ENCODE data around the gene MRPL49.

The MRPL49 gene

GRCh38 chr11:65121865-65122696, at the start of gene MRPL49, which contains the start of gene FAU:
Gene MRPL49, plus strand, starts transcription at chr11:65122321. Its CDS starts 26 bp downstream, at chr11:65122347.
Gene FAU, minus strand, starts transcription at chr11:65122134. Its CDS starts 321 bp downstream, at chr11:65121813.
- peaks cover 63% of the 10 kb centered on the region for H3K79me2 ChIP-seq (ENCODE audit: low read length)
- H3K4me3 ChIP-seq (ENCODE audit: low read length) = peak within 1 kb of the TSS; percentile 95
- peak within 1 kb of the TSS; percentile 78 for H3K27ac ChIP-seq (ENCODE audit: low read length)
- peaks cover 47% of the 10 kb centered on the region for H3K36me3 ChIP-seq (replicated peaks; ENCODE audit: low read depth, low read length)
- H3K27me3 ChIP-seq (ENCODE audit: low read depth, low read length) = no peaks in the 10 kb centered on the region
- no peak for TF ChIP-seq EZH2phosphoT487 (IDR thresholded peaks at IDR 0.05; ENCODE audit: low read depth)
- TF ChIP-seq CTCF (IDR thresholded peaks at IDR 0.05; ENCODE audit: low read depth, low read length) = no peak
- H3K4me2 ChIP-seq (ENCODE audit: low read length) = peak within 1 kb of the TSS; percentile 91
- peak within 1 kb of the TSS; percentile 52; the same call in 1 of the 2 replicates for H2AFZ ChIP-seq (ENCODE audit: low read depth, low read length)
- no peaks in the 10 kb centered on the region for H3K9me3 ChIP-seq (ENCODE audit: insufficient read depth, low read length)
- H4K20me1 ChIP-seq (ENCODE audit: insufficient read depth, low read length) = no peaks in the 10 kb centered on the region
- peaks cover 24% of the 10 kb centered on the region for H3K4me1 ChIP-seq (ENCODE audit: low read length)
- peak within 1 kb of the TSS; percentile 97 for H3K9ac ChIP-seq (ENCODE audit: low read length)

- Histone ChIP-seq H2AFZ (ENCODE audit: low read depth, low read length) (no peak overlapping the region), H3K27me3 (ENCODE audit: low read depth, low read length) (no peaks in the 10 kb centered on the region), H3K9ac (ENCODE audit: low read length) (no peak overlapping the region), H3K9me3 (ENCODE audit: insufficient read depth, low read length) (no peaks in the 10 kb centered on the region), H3K4me3 (ENCODE audit: low read length) (no peak overlapping the region), H3K36me3 (replicated peaks; ENCODE audit: low read depth, low read length) (peaks cover 12% of the 10 kb centered on the region), H3K79me2 (ENCODE audit: low read length) (peaks cover 6% of the 10 kb centered on the region), H4K20me1 (ENCODE audit: insufficient read depth, low read length) (no peaks in the 10 kb centered on the region), H3K27ac (ENCODE audit: low read length) (no peak overlapping the region), H3K4me2 (ENCODE audit: low read length) (no peak overlapping the region), H3K4me1 (ENCODE audit: low read length) (peaks cover 14% of the 10 kb centered on the region)
- TF ChIP-seq EZH2phosphoT487 (IDR thresholded peaks at IDR 0.05; ENCODE audit: low read depth) = no peak
Observed at GRCh38 chr11:65072631-65072966, 49.5 kb upstream of the MRPL49 start.

GRCh38 chr11:65077451-65077850, 44.7 kb upstream of the MRPL49 start:
- H3K9me3 ChIP-seq (ENCODE audit: insufficient read depth, low read length) = no peaks in the 10 kb centered on the region

GRCh38 chr11:65078151-65078550, 44.0 kb upstream of the MRPL49 start:
- H3K27me3 ChIP-seq (ENCODE audit: low read depth, low read length) = no peaks in the 10 kb centered on the region
- peaks cover 20% of the 10 kb centered on the region for H3K4me1 ChIP-seq (ENCODE audit: low read length)
- H3K9me3 ChIP-seq (ENCODE audit: insufficient read depth, low read length) = no peaks in the 10 kb centered on the region
- peaks cover 8% of the 10 kb centered on the region; the same call in 1 of the 2 replicates for H4K20me1 ChIP-seq (ENCODE audit: insufficient read depth, low read length)
- no peak overlapping the region for H3K9ac ChIP-seq (ENCODE audit: low read length)
- TF ChIP-seq CTCF (IDR thresholded peaks at IDR 0.05; ENCODE audit: low read depth, low read length) (peak; percentile 60), EZH2phosphoT487 (IDR thresholded peaks at IDR 0.05; ENCODE audit: low read depth) (no peak)
- peaks cover 57% of the 10 kb centered on the region for H3K36me3 ChIP-seq (replicated peaks; ENCODE audit: low read depth, low read length)
- H3K4me3 ChIP-seq (ENCODE audit: low read length) = no peak overlapping the region
- H2AFZ ChIP-seq (ENCODE audit: low read depth, low read length) = no peak overlapping the region
- 0 out of 2 replicates have a peak overlapping the region, but pooled peaks have one; percentile 22 for H3K4me2 ChIP-seq (ENCODE audit: low read length)
- H3K27ac ChIP-seq (ENCODE audit: low read length) = peak overlapping the region; percentile 33
- H3K79me2 ChIP-seq (ENCODE audit: low read length) = peaks cover 56% of the 10 kb centered on the region

More at GRCh38 chr11:65077451-65077850, 44.7 kb upstream of the MRPL49 start:
- H4K20me1 ChIP-seq (ENCODE audit: insufficient read depth, low read length) = peaks cover 5% of the 10 kb centered on the region; the same call in 1 of the 2 replicates
- H2AFZ ChIP-seq (ENCODE audit: low read depth, low read length) = no peak overlapping the region
- no peaks in the 10 kb centered on the region for H3K27me3 ChIP-seq (ENCODE audit: low read depth, low read length)
- H3K79me2 ChIP-seq (ENCODE audit: low read length) = peaks cover 49% of the 10 kb centered on the region
- H3K4me3 ChIP-seq (ENCODE audit: low read length) = no peak overlapping the region
- TF ChIP-seq CTCF (IDR thresholded peaks at IDR 0.05; ENCODE audit: low read depth, low read length) (no peak), EZH2phosphoT487 (IDR thresholded peaks at IDR 0.05; ENCODE audit: low read depth) (no peak)
- no peak overlapping the region for H3K9ac ChIP-seq (ENCODE audit: low read length)
- peaks cover 51% of the 10 kb centered on the region for H3K36me3 ChIP-seq (replicated peaks; ENCODE audit: low read depth, low read length)
- no peak overlapping the region for H3K27ac ChIP-seq (ENCODE audit: low read length)
- no peak overlapping the region for H3K4me2 ChIP-seq (ENCODE audit: low read length)
- peaks cover 14% of the 10 kb centered on the region for H3K4me1 ChIP-seq (ENCODE audit: low read length)

Measured in OCI-LY3 (cell line).